Adrenal gland (tissue), 12 donors: ENCODE results near the gene VIPR2. TPM values are rescaled to one million over a fixed set of nuclear protein-coding genes. Genes with fewer than 3 reads are reported as not detected.
"Not testable (repeated sequence)": the region's sequence is repeated elsewhere in the genome, so short reads cannot be mapped to it uniquely, and the experiment has no call there.

ENCODE experiments used
- DNase-seq, 7 donors: peaks; one replicate each; pipeline ENCODE4 v3.0.0-alpha.2; 2019 to 2020
- H3K27ac ChIP-seq, 5 donors: fragments of 200-600 bp; sonication (generic) in 4 of 5; 1 replicate in 3 of 5; 2 replicates in 2 of 5; pipeline versions ENCODE4 v1.5.1 to v1.8.0; 2016 to 2020; ENCODE audit warnings: mild to moderate bottlenecking in 1 of 5
- H3K27me3 ChIP-seq: fragments of 200-600 bp; 2 replicates; pipeline ENCODE4 v1.8.0; 2021
- H3K36me3 ChIP-seq, 2 donors: fragments of 200-600 bp; replicated peaks in 1 of 2; 1 replicate in 1 of 2; 2 replicates in 1 of 2; pipeline versions ENCODE4 v1.5.1 to v1.8.0; 2018 to 2022
- H3K4me1 ChIP-seq, 2 donors: fragments of 200-600 bp; replicated peaks in 1 of 2; 1 replicate in 1 of 2; 2 replicates in 1 of 2; pipeline versions ENCODE4 v1.5.1 to v1.8.0; 2018 to 2021
- H3K4me3 ChIP-seq, 4 donors: fragments of 200-600 bp; sonication (generic) in 3 of 4; one replicate each; pipeline ENCODE4 v1.5.1; 2016 to 2018
- H3K9me3 ChIP-seq, 3 donors: fragments of 200-600 bp; sonication (generic) in 1 of 3; replicated peaks in 1 of 3; 1 replicate in 2 of 3; 2 replicates in 1 of 3; pipeline versions ENCODE4 v1.5.1 to v1.8.0; 2016 to 2021
- CTCF ChIP-seq, 6 experiments: fragments of 450-650 bp in 4 of 6; fragments of 200-600 bp in 2 of 6; sonication (generic) in 1 of 6; IDR thresholded peaks; 1 replicate in 5 of 6; 2 replicates in 1 of 6; pipeline versions ENCODE4 v1.5.1 to v1.8.0; 2016 to 2021; ENCODE audit warnings: antibody characterized with exemption in 6 of 6, mild to moderate bottlenecking in 2 of 6, moderate library complexity in 1 of 6
- POLR2A ChIP-seq, 2 donors: fragments of 450-650 bp; IDR thresholded peaks; one replicate each; pipeline ENCODE4 v1.6.1; 2017; ENCODE audit warnings: antibody characterized with exemption in 2 of 2, mild to moderate bottlenecking in 2 of 2, moderate library complexity in 1 of 2
- WGBS, 4 donors: extraction: QIAGEN DNeasy Blood & Tissue Kit in 2 of 4; methylation state at CpG; one replicate each; pipeline versions ENCODE4 v1.1.5 to v1.1.7; 2013 to 2017; 5-methylcytosine and 5-hydroxymethylcytosine counted together
- intact Hi-C, 2 donors: fragments of 100-400 bp; cut with DNase I; formaldehyde crosslinking; loops; one replicate each; pipeline versions ENCODE4 v1.14.1 to v1.15.0; 2022 to 2023
- polyA plus RNA-seq, 3 donors: library from polyadenylated mRNA; stranded (reverse); fragments of 200-250 nt in 2 of 3; fragments of 350-450 nt in 1 of 3; fragmentation: Illumina TruSeq in 1 of 3; extraction: RNeasy Lipid Tissue Mini Kit (QIAGEN cat#74804) in 1 of 3; gene quantifications; one replicate each; pipeline ENCODE4 v1.2.3, GENCODE V29; 2013 to 2014
- total RNA-seq, 9 donors: library from RNA; depleted of rRNA in 4 of 9; stranded (reverse); fragments of >200 nt in 4 of 9; fragments of 120-200 nt in 1 of 9; fragmentation: NEBNext Ultra II Directional in 1 of 9; extraction: Animal tissue kit (Norgen Biotek cat#: 25700) in 1 of 9; gene quantifications; one replicate each; pipeline versions ENCODE4 v1.1.0 to v1.2.4, GENCODE V29; 2013 to 2023
- donor health status: healthy with polysubstance abuse.
- donor health status: Bipolar disorder and iron deficiency.
- donor health status: DM: yes; HTN: yes; CAD: no.
- donor health status: DM: no; HTN: no; CAD: no.
- donor health status: DM: no; HTN: no; CAD: no.
- donor health status: DM: yes; HTN: yes; CAD: no.

The VIPR2 gene
- total and polyA plus RNA-seq, 12 donors, result 0.06 to 3.8 (median 0.80) TPM

- intact Hi-C loops, result no loop called here
- WGBS, 4 donors, result 74 to 79% (median 77%) methylated on average over 5 of the region's 5 CpGs
- Histone ChIP-seq H3K36me3 (no peaks in the 10 kb centered on the region), H3K9me3 (no peaks in the 10 kb centered on the region), H3K4me3 (no peak overlapping the region), H3K27ac (no peak overlapping the region), H3K4me1 (no peaks in the 10 kb centered on the region), H3K27me3 (no peaks in the 10 kb centered on the region)
- TF ChIP-seq POLR2A (IDR thresholded peaks at IDR 0.05) (no peak), CTCF (IDR thresholded peaks at IDR 0.05) (no peak)
- DNase-seq, result no peak
Observed at GRCh38 chr7:159007996-159008389, 136.7 kb downstream of the VIPR2 start.

- H3K4me3 ChIP-seq, result no peak overlapping the region
- intact Hi-C loops, result no loop called here
- no peaks in the 10 kb centered on the region for H3K36me3 ChIP-seq
- WGBS, 4 donors, result 87 to 94% (median 92%) methylated on average over 17 to 19 of the region's 19 CpGs
- no peaks in the 10 kb centered on the region for H3K4me1 ChIP-seq
- DNase-seq, result no peak
- H3K9me3 ChIP-seq, result no peaks in the 10 kb centered on the region
- TF ChIP-seq POLR2A (IDR thresholded peaks at IDR 0.05), result no peak
- no peak for TF ChIP-seq CTCF (IDR thresholded peaks at IDR 0.05)
- H3K27ac ChIP-seq, result no peak overlapping the region
- H3K27me3 ChIP-seq, result no peaks in the 10 kb centered on the region
Observed at GRCh38 chr7:159007364-159007995, 137.2 kb downstream of the VIPR2 start.

GRCh38 chr7:159006610-159007130 is 138.0 kb downstream of the VIPR2 start:
- no peaks in the 10 kb centered on the region for H3K4me1 ChIP-seq
- no peaks in the 10 kb centered on the region for H3K27me3 ChIP-seq
- H3K4me3 ChIP-seq, result no peak overlapping the region
- 62 to 87% (median 73%) methylated on average over 11 to 31 of the region's 31 CpGs for whole genome bisulfite sequencing, 4 donors
- H3K27ac ChIP-seq, result no peak overlapping the region
- no peaks in the 10 kb centered on the region for H3K9me3 ChIP-seq
- no peak for DNase-seq
- intact Hi-C loops, result no loop called here
- TF ChIP-seq POLR2A (IDR thresholded peaks at IDR 0.05), result no peak
- no peak for TF ChIP-seq CTCF (IDR thresholded peaks at IDR 0.05)
- H3K36me3 ChIP-seq, result no peaks in the 10 kb centered on the region

GRCh38 chr7:159006022-159006609 is 138.6 kb downstream of the VIPR2 start:
- H3K4me1 ChIP-seq, intact Hi-C loops, H3K27me3 ChIP-seq, H3K36me3 ChIP-seq, H3K27ac ChIP-seq, DNase-seq, H3K4me3 ChIP-seq, H3K9me3 ChIP-seq: not testable (repeated sequence)
- WGBS, 4 donors, result 97% methylated on average over 53 of the region's 69 CpGs; no CpG with 5 or more reads in 3 of the 4 donors

- 82 to 92% (median 91%) methylated on average over 12 to 18 of the region's 18 CpGs for WGBS, 4 donors
- no peaks in the 10 kb centered on the region for H3K36me3 ChIP-seq
- no peaks in the 10 kb centered on the region for H3K9me3 ChIP-seq
- intact Hi-C loops, result no loop called here
- no peak overlapping the region for H3K4me3 ChIP-seq
- H3K27me3 ChIP-seq, result no peaks in the 10 kb centered on the region
- DNase-seq, result no peak
- H3K27ac ChIP-seq, result no peak overlapping the region
- no peaks in the 10 kb centered on the region for H3K4me1 ChIP-seq
- no peak for TF ChIP-seq POLR2A (IDR thresholded peaks at IDR 0.05)
- TF ChIP-seq CTCF (IDR thresholded peaks at IDR 0.05), result no peak
Observed at GRCh38 chr7:159005618-159006017, 139.0 kb downstream of the VIPR2 start.
